ENCODE data around the gene PRELP. TPM values are rescaled to one million over a fixed set of nuclear protein-coding genes. Genes with fewer than 3 reads are reported as not detected.

PRELP gene
- total RNA-seq, 4 donors from 2014 or later = 63.1 to 140 (median 80.8) TPM

DNA sequence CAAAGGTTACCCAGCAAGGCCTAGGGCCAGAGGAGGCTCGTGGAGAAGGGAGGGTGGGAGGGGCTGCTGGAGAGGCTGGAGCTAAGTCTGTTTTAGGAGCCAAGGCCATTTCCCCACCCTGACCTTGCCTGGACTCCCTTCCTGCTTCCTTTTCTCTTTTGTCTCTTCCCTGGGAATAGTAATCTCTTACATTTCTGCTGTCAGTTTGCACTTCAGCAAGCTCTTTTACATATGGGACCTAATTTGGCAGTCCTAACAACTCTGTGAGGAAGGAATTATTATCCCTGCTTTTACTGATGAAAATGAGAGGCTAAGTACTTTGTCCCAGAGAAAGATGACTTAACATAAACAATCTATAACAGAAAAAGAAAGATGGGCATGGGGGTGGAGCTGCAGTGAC, 32.2 kb downstream of the PRELP start:
- TF ChIP-seq, protein P1, sequence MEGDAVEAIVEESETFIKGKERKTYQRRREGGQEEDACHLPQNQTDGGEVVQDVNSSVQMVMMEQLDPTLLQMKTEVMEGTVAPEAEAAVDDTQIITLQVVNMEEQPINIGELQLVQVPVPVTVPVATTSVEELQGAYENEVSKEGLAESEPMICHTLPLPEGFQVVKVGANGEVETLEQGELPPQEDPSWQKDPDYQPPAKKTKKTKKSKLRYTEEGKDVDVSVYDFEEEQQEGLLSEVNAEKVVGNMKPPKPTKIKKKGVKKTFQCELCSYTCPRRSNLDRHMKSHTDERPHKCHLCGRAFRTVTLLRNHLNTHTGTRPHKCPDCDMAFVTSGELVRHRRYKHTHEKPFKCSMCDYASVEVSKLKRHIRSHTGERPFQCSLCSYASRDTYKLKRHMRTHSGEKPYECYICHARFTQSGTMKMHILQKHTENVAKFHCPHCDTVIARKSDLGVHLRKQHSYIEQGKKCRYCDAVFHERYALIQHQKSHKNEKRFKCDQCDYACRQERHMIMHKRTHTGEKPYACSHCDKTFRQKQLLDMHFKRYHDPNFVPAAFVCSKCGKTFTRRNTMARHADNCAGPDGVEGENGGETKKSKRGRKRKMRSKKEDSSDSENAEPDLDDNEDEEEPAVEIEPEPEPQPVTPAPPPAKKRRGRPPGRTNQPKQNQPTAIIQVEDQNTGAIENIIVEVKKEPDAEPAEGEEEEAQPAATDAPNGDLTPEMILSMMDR (IDR thresholded peaks at IDR 0.05; ENCODE audit: low read depth) = no peak

DNA sequence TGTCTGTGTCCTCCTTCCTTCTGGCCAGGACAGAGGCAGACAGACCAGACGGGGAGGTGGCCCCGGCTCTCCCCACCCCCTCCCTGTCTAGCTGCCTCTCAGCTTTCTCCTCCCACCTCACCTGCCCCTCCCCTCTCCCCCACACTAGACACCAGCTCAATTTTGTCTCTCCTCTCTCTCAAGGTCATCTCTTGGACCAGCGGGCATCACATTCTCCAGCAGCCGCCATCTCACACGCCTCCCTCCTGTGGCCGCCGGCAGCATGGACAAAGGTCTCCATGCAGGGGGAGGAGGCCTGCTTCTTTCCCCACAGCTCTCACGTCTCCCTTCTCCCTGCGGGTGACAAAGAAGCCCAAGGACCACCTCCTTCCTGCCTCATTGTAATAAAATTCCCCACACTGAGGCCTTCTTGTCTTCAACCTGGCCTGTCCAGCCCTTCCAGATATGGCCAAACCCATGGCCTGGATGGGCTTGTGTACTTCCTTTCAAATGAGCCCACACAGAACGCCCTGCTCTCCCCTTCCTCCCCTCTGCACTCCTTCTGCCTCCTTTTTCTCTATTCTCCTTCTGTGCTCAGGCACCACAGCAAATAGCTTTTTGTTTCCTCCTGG, 33.0 kb downstream of the PRELP start:
- TF ChIP-seq, protein P1 (IDR thresholded peaks at IDR 0.05; ENCODE audit: low read depth) = no peak

DNA sequence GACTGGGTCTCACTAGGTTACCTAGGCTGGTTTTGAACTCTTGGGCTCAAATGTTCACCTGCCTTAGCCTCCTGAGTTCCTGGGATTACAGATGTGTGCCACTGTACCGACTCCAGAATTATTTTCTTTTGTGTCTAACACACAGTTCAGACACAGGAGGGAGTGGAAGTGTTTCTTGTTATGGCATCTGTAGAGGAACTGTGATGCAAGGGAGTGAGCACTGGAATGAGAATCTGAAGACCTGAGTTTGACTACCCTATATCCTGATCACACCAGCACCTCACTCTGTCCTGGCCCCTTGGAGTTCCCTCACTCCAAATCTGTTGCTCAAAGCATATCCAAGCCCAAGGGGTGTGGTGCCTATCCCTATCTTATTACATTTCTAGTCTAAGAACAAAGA, 33.5 kb downstream of the PRELP start:
- TF ChIP-seq, protein P1 (IDR thresholded peaks at IDR 0.05; ENCODE audit: low read depth) = no peak

DNA sequence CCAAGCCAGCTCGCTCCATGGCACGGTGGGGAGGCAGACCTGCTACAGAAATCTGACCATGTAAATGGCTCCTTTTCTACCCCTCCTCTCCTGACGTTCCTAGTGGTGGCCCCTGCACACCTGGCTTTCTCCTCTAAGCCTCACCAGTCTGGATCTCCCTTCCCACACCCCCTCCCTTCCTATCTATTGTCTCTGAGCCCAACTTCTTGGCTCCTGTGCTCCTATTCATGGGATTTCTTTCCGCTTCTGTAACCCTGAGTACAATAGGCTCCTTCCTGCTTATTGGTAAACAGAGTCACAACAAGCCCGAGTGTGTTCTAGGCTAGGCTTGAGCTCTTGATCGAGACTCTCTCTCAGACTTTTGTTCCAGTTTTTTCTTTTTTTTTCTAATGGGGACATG, 35.9 kb downstream of the PRELP start:
- TF ChIP-seq, protein P1 (IDR thresholded peaks at IDR 0.05; ENCODE audit: low read depth) = no peak

DNA sequence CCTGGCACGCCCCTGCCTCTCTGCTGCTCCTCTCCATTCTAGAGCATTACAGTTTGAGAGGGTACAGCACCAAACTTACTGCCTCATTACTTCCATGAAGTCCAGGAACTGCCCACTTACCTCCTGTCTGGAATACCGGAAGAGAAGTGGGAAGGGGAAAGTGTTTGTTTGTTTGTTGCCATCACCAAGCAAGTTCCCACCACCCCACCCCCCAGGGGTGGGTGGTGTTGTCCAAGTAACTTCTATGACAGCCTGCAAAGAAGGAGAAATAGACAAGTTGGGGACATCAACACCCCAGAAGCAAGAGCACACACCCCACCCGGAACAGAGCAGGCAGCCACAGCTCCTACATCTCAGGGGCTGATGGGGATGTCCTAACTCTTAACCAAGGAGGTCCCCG, 36.3 kb downstream of the PRELP start:
- TF ChIP-seq, protein P1 (IDR thresholded peaks at IDR 0.05; ENCODE audit: low read depth) = no peak

DNA sequence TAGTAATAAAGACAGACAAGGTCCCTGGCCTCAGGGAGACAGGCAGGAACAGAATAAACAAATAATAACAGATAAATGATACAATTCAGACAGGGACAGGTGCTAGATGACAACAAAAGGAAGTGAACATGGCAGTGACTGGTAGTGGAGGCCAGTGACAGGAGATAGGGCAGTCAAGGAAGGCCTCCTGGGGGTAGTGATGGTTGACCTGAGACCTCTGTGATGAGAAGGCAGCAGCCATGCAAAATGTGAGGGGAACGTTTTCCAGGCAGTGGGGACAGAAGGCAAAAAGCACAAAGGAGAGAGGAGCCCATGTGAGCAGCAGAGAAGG, 36.9 kb downstream of the PRELP start:
- TF ChIP-seq, protein P1 (IDR thresholded peaks at IDR 0.05; ENCODE audit: low read depth) = no peak

DNA sequence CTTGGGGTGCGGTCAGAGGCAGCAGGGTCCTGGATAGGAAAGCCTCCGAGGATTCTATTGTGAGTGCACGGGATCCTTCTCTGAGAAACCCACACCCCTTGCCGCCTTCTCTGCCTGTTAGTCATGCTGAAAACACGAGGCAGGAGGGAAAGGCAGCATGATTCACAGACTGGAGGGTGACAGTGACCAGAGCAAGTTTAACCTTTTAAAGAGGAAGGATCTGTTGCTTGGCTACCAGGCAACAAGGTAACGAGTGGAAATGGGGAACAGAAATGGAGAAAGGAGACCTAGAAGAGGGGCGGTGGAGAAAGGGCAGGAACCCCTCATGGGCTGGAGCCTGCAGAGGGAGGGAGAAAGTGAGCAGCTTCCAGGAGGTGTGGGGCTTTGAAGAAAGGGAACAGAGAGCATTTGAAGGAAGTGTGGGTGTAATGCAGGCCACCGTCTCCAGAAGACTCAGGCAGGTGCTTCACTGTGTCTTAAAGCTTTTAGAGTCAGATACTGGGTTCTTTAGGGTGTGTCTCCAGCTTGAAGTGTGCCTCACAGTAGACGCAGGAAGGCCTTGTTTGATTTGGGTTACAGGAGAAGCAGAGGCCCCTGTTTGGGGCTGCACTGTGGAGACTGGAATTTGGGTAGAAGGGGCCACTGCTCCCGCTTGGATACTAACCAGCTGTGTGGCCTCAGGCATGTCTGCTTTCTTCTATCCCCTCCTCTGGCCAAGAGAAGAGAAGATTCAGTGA, 37.4 kb downstream of the PRELP start:
- TF ChIP-seq, protein P1 (IDR thresholded peaks at IDR 0.05; ENCODE audit: low read depth) = no peak
